GM20431 (cell line): Measurements from ENCODE around the gene AGRP.

Experiments used
- in situ Hi-C: fragments of 300-500 bp; cut with MseI, MboI; formaldehyde crosslinking; loops from one replicate; pipeline ENCODE4 v1.15.0; 2020; ENCODE audit warnings: low sequenced_read_pairs; ENCODE audit not compliant: unreplicated experiment

AGRP gene

GRCh38 chr16:67466581-67466980 lies 16.8 kb downstream of the AGRP start:
- in situ Hi-C loops = no loop called here

GRCh38 chr16:67464565-67464964 lies 18.8 kb downstream of the AGRP start:
- in situ Hi-C loops = no loop called here

DNA sequence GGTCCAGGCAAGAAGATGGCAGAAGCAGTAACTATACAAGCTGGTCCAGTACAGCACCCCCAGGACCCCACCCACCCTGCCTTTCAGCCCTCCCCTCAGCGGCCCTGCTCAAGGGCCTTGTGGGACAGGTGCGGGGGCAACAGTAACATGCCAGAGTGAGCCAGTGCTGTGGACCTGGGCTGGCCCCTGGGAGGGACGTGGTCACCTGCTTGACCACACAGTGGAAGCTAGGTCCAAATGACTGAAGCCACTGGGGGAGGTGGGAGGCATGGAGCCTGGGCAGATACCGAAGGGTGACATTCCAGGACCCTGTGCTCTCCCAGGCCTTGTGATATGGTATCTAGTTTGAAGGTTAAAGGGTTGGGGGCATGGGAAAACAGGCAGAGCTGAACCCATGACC lies 19.7 kb downstream of the AGRP start:
- in situ Hi-C loops = no loop called here

- in situ Hi-C loops = no loop called here
Measured at GRCh38 chr16:67463059-67463458, 20.3 kb downstream of the AGRP start.

DNA sequence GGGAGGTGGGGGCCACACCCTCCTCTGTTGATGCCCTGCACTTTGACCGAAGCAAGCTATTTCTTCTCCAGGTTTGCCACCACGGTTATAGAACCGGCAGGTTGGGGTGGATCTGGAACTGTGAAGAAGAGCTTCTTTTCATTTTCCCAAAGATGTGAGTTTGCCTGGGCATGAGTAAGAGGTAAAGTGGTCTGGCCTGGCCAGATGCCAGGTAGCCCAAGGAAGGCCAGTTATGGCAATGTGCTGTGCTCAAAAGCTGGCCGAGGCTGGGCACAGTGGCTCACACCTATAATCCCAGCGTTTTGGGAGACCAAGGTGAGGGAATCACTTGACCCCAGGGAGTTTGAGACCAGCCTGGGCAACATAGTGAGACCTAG lies 21.1 kb downstream of the AGRP start:
- in situ Hi-C loops = no loop called here

- in situ Hi-C loops = no loop called here
Measured at GRCh38 chr16:67461600-67462278, 21.6 kb downstream of the AGRP start.

DNA sequence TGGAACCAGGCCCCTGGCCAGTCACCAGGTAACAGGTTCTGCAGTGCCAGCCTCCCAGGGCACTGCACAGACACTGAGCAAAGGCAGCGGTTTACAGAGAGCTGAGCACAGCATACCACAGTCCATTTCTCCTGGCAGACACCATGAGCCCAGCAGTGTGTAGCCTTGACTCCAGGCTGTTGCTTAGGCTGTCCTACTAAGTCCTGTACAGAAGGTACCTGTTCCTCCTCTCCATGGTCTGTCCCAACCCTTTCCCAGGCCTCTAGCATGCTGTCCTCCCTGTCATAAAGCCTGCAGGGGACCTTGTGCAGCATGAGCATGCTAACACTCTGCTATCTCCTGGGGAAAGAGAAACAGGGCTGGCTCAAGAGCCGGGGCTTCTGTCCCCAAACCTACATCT lies 22.4 kb downstream of the AGRP start:
- in situ Hi-C loops = no loop called here

- in situ Hi-C loops = no loop called here
Measured at GRCh38 chr16:67460168-67460567, 23.2 kb downstream of the AGRP start.

GRCh38 chr16:67459861-67460150 lies 23.5 kb downstream of the AGRP start:
- in situ Hi-C loops = no loop called here

GRCh38 chr16:67459066-67459860 lies 24.1 kb downstream of the AGRP start:
- in situ Hi-C loops = no loop called here

GRCh38 chr16:67458121-67458641 lies 25.2 kb downstream of the AGRP start:
- in situ Hi-C loops = no loop called here

- in situ Hi-C loops = no loop called here
Measured at GRCh38 chr16:67457611-67458010, 25.7 kb downstream of the AGRP start.

- in situ Hi-C loops = no loop called here
Measured at GRCh38 chr16:67456391-67457081, 26.8 kb downstream of the AGRP start.

- in situ Hi-C loops = no loop called here
Measured at GRCh38 chr16:67454852-67455251, 28.5 kb downstream of the AGRP start.

DNA sequence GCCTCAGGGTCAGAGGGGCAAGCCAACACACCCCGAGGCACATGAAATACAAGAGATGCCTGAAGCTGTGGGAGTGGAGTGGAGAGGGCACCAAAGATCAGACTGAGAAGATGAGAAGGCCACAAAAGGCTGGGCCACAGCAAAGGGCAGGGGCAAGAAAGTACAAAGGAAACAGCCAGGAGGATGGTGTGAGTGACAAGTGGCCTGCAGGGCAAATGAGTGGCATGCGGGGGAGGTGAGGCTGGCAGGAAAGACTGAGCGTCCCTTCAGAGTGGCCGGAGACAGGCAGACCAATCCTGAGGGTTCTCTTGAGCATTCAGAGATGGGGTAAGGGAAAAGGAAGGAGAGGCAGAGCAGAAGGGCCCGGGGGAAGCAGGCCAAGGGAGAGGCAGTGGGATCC lies 29.2 kb downstream of the AGRP start:
- in situ Hi-C loops = no loop called here

GRCh38 chr16:67451704-67452435 lies 31.5 kb downstream of the AGRP start:
- in situ Hi-C loops = no loop called here

DNA sequence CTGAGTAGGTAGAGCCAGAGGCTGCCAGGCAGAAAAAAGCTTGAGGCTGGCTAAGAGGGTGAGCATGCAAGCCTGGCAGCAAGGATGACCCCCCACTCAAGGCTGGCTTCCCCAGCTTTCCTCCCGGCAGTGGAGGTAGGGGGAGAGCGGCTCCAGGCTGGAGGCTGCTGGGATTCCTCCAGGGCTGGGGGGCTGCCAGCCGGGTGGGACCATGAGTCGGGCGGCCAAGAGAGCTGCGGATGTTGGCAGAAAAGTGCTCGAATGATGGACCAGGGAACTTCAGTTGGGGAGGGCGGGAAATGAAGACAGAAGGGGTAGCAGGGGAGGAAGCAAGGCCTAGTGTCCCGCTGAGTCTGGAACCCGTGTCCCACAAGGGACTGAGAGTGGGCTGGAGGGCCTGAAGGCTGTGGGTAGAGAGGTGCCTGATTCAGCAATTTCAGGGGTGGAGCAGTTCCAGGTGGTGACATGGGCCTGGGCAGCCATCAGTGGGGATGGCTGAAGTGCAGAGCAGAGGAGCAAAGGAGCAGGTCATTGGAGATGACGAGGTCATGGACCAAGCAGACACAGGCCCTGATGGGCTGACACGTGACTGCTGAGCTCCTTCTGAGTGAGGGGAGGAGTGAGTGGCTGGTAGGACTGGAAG lies 32.2 kb downstream of the AGRP start:
- in situ Hi-C loops = no loop called here

GRCh38 chr16:67449739-67450138 lies 33.6 kb downstream of the AGRP start:
- in situ Hi-C loops = no loop called here

DNA sequence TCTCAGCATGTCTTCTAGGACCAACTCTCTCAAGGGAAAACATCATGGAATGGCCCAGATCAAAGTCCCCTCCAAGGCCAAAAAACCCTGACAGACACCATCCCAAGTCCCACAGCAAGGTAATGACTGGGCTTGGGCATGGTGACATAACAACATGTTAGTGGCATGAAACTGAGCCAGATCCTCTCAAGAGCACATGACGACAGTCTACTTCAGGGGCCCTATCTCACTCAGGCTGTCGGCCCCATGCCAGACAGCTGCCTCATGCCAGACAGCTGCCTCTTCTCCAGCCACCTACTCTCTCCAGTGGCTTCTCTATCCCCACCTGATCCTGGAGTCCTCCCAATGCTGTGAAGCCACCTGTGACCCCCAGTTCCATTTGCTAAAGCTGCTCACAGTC lies 34.0 kb downstream of the AGRP start:
- in situ Hi-C loops = no loop called here

DNA sequence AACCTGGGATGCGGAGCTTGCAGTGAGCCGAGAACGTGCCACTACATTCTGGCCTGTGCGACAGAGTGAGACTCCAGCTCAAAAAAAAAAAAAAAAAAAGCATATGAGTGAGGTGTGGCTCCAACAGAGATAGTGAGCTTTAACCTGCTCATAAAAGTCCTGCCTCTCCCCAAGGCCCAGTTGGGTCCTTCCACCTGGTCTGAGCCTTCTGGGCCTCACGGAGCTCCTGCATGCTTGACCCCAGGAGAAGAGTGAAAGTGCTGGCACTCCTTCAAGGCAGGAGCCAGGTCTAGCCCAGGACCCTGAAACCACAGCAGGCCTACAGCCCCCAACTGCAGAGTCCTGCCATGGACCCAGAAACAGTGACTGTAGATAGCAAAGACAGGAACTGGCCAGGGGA lies 34.8 kb downstream of the AGRP start:
- in situ Hi-C loops = no loop called here
